Measurements from ENCODE around the gene DACH1.

DNA sequence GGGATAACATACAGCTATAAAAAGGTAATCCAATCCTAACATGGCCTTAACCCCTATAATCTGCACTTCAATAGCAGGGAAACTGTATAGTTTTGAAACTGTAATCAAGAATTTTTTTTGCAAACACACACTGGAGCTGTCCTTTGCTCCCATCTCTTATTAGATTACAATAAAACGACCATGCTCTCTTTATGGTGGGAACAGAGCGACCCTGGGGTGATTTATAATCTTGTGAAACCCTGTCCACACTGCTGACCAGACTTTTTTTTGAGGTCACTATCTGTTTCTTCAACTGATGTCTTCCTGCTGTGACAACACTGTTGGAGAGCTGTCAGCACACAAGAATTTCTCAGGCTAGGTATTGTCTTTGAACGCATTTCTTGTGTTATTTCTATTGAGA is 35.3 kb downstream of the DACH1 start:
- TF ChIP-seq POLR2AphosphoS5 (IDR thresholded peaks at IDR 0.05; ENCODE audit: low read depth, low read length) = no peak
- TF ChIP-seq POLR2A (IDR thresholded peaks at IDR 0.05; ENCODE audit: low read depth, low read length) = no peak
- no peak for TF ChIP-seq TAF1 (IDR thresholded peaks at IDR 0.05; ENCODE audit: borderline replicate concordance, low read depth, low read length)
